Hepatocyte (in vitro differentiated cells): ENCODE measurements around the gene DLGAP4. TPM values are rescaled to one million over a fixed set of nuclear protein-coding genes. Genes with fewer than 3 reads are reported as not detected.

Source experiments
- DNase-seq: peaks from one replicate; pipeline ENCODE4 v3.0.0-alpha.2; 2016; ENCODE audit warnings: low spot score
- H2AFZ ChIP-seq: fragments of 200-600 bp; sonication (generic); 2 replicates; pipeline ENCODE4 v1.6.0; 2016; ENCODE audit warnings: antibody characterized with exemption, mild to moderate bottlenecking
- H3K27ac ChIP-seq: fragments of 200-600 bp; sonication (generic); 2 replicates; pipeline ENCODE4 v1.5.1; 2016; ENCODE audit warnings: mild to moderate bottlenecking
- H3K27me3 ChIP-seq: fragments of 200-600 bp; sonication (generic); 2 replicates; pipeline ENCODE4 v1.6.1; 2016
- H3K36me3 ChIP-seq: fragments of 200-600 bp; sonication (generic); replicated peaks from 2 replicates; pipeline ENCODE4 v1.5.1; 2016; ENCODE audit warnings: low read depth; ENCODE audit not compliant: insufficient read depth
- H3K4me1 ChIP-seq: fragments of 200-600 bp; sonication (generic); 2 replicates; pipeline ENCODE4 v1.5.1; 2016; ENCODE audit warnings: mild to moderate bottlenecking, moderate library complexity; ENCODE audit not compliant: insufficient read depth
- H3K4me2 ChIP-seq: fragments of 200-600 bp; sonication (generic); 2 replicates; pipeline ENCODE4 v1.6.0; 2016
- H3K4me3 ChIP-seq: fragments of 200-600 bp; sonication (generic); 2 replicates; pipeline ENCODE4 v1.5.1; 2016; ENCODE audit warnings: mild to moderate bottlenecking
- H3K79me2 ChIP-seq: fragments of 200-600 bp; sonication (generic); 2 replicates; pipeline ENCODE4 v1.6.0; 2017; ENCODE audit warnings: mild to moderate bottlenecking
- H3K9me2 ChIP-seq: fragments of 200-600 bp; sonication (generic); replicated peaks from 2 replicates; pipeline ENCODE4 v1.6.0; 2017; ENCODE audit warnings: mild to moderate bottlenecking; ENCODE audit not compliant: insufficient read depth
- H3K9me3 ChIP-seq: fragments of 200-600 bp; sonication (generic); 2 replicates; pipeline ENCODE4 v1.5.1; 2016; ENCODE audit warnings: low read depth, mild to moderate bottlenecking
- H4K20me1 ChIP-seq: fragments of 200-600 bp; sonication (generic); 2 replicates; pipeline ENCODE4 v1.6.0; 2016; ENCODE audit warnings: mild to moderate bottlenecking; ENCODE audit not compliant: insufficient read depth, poor library complexity, severe bottlenecking
- CTCF ChIP-seq: fragments of 200-600 bp; sonication (generic); IDR thresholded peaks from 2 replicates; pipeline ENCODE4 v1.5.1; 2016; ENCODE audit warnings: antibody characterized with exemption, mild to moderate bottlenecking; ENCODE audit not compliant: poor library complexity
- EZH2 ChIP-seq: fragments of 200-600 bp; sonication (generic); IDR thresholded peaks from 2 replicates; pipeline ENCODE4 v1.6.1; 2016; ENCODE audit warnings: antibody characterized with exemption, mild to moderate bottlenecking, borderline replicate concordance
- EZH2phosphoT487 ChIP-seq: fragments of 200-600 bp; sonication (generic); IDR thresholded peaks from one replicate; pipeline ENCODE4 v1.6.1; 2018; ENCODE audit warnings: antibody characterized with exemption, mild to moderate bottlenecking, low read depth, moderate library complexity; ENCODE audit not compliant: unreplicated experiment, severe bottlenecking
- WGBS: methylation state at CpG from one replicate; pipeline ENCODE4 v1.1.6; 2016; ENCODE audit warnings: low lambda C conversion rate; ENCODE audit errors: missing lambda C conversion rate; 5-methylcytosine and 5-hydroxymethylcytosine counted together
- polyA plus RNA-seq: library from polyadenylated mRNA; unstranded; fragments of >200 nt; fragmentation: Nextera tagmentation; extraction: Ambion mirVana; gene quantifications from 2 replicates; pipeline ENCODE4 v1.2.1, GENCODE V29; 2016
- total RNA-seq: library from RNA; depleted of rRNA; stranded (reverse); fragments of >200 nt; gene quantifications from 2 replicates; pipeline ENCODE4 v1.2.3, GENCODE V29; 2014

Gene DLGAP4
- total and polyA plus RNA-seq, 2 experiments from 2014 or later, result 16.5 to 39.4 TPM

GRCh38 chr20:36546111-36546736 lies 240.1 kb downstream of the DLGAP4 start:
- Histone ChIP-seq H3K27ac (no peak overlapping the region), H2AFZ (no peak overlapping the region), H3K36me3 (no peaks in the 10 kb centered on the region), H3K4me3 (no peak overlapping the region), H4K20me1 (no peaks in the 10 kb centered on the region), H3K79me2 (peaks cover 24% of the 10 kb centered on the region), H3K9me3 (no peaks in the 10 kb centered on the region), H3K4me1 (peaks cover 22% of the 10 kb centered on the region), H3K4me2 (no peak overlapping the region), H3K9me2 (no peaks in the 10 kb centered on the region), H3K27me3 (no peaks in the 10 kb centered on the region)
- 83% methylated on average over 14 of the region's 14 CpGs for WGBS
- TF ChIP-seq CTCF (no peak), EZH2phosphoT487 (no peak), EZH2 (no peak)
- no peak for DNase-seq

- Histone ChIP-seq H3K4me3 (no peak overlapping the region), H3K4me1 (peaks cover 14% of the 10 kb centered on the region)
- WGBS, result 90% methylated on average over 12 of the region's 12 CpGs
Measured at GRCh38 chr20:36547186-36548005, 241.3 kb downstream of the DLGAP4 start.

GRCh38 chr20:36548006-36548315 lies 241.8 kb downstream of the DLGAP4 start:
- Histone ChIP-seq H3K9me2 (no peaks in the 10 kb centered on the region), H3K9me3 (no peaks in the 10 kb centered on the region), H2AFZ (no peak overlapping the region), H3K36me3 (no peaks in the 10 kb centered on the region), H3K27ac (no peak overlapping the region), H4K20me1 (no peaks in the 10 kb centered on the region), H3K4me2 (no peak overlapping the region), H3K4me1 (peaks cover 8% of the 10 kb centered on the region), H3K4me3 (no peak overlapping the region), H3K79me2 (peaks cover 7% of the 10 kb centered on the region), H3K27me3 (no peaks in the 10 kb centered on the region)
- no peak for DNase-seq
- TF ChIP-seq CTCF (peak; percentile 9), EZH2 (no peak)
- 85% methylated on average over 10 of the region's 12 CpGs for WGBS

More at GRCh38 chr20:36547186-36548005, 241.3 kb downstream of the DLGAP4 start:
- TF ChIP-seq EZH2 (no peak), EZH2phosphoT487 (no peak), CTCF (no peak)
- no peaks in the 10 kb centered on the region for H3K27me3 ChIP-seq
- no peaks in the 10 kb centered on the region for H3K9me2 ChIP-seq
- no peaks in the 10 kb centered on the region for H3K36me3 ChIP-seq
- H2AFZ ChIP-seq, result no peak overlapping the region
- no peaks in the 10 kb centered on the region for H4K20me1 ChIP-seq
- peaks cover 13% of the 10 kb centered on the region for H3K79me2 ChIP-seq
- no peak overlapping the region for H3K4me2 ChIP-seq
- DNase-seq, result no peak
- H3K27ac ChIP-seq, result no peak overlapping the region
- H3K9me3 ChIP-seq, result no peaks in the 10 kb centered on the region
